ENCODE measurements around the gene SPACA5B.

GRCh38 chrX:48102874-48103374 lies 27.5 kb upstream of the SPACA5B start:
- TF ChIP-seq, protein P1, sequence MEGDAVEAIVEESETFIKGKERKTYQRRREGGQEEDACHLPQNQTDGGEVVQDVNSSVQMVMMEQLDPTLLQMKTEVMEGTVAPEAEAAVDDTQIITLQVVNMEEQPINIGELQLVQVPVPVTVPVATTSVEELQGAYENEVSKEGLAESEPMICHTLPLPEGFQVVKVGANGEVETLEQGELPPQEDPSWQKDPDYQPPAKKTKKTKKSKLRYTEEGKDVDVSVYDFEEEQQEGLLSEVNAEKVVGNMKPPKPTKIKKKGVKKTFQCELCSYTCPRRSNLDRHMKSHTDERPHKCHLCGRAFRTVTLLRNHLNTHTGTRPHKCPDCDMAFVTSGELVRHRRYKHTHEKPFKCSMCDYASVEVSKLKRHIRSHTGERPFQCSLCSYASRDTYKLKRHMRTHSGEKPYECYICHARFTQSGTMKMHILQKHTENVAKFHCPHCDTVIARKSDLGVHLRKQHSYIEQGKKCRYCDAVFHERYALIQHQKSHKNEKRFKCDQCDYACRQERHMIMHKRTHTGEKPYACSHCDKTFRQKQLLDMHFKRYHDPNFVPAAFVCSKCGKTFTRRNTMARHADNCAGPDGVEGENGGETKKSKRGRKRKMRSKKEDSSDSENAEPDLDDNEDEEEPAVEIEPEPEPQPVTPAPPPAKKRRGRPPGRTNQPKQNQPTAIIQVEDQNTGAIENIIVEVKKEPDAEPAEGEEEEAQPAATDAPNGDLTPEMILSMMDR (IDR thresholded peaks at IDR 0.05; ENCODE audit: poor library complexity) = no peak
- TF ChIP-seq EZH2phosphoT487 (IDR thresholded peaks at IDR 0.05; ENCODE audit: low read depth, severe bottlenecking, unreplicated experiment) = no peak

Measured in hepatocyte (in vitro differentiated cells).